ENCODE data around the gene SPDYC.
A peak's percentile ranks its signal among the peaks of the same experiment; 100 is the strongest.

Gene SPDYC

GRCh38 chr11:65129649-65130441 lies 40.2 kb upstream of the SPDYC start:
- no peaks in the 10 kb centered on the region for H3K27me3 ChIP-seq (ENCODE audit: low read depth, low read length)
- no peaks in the 10 kb centered on the region for H3K9me3 ChIP-seq (ENCODE audit: control insufficient read depth in 1 of 2, low read length in 2 of 2)
- H3K4me1 ChIP-seq (ENCODE audit: control insufficient read depth in 1 of 2, insufficient read depth in 2 of 2, low read length in 2 of 2), result peaks cover 10 to 23% of the 10 kb centered on the region in 2 donors
- H3K36me3 ChIP-seq (ENCODE audit: control insufficient read depth in 1 of 2, insufficient read depth in 2 of 2, low read length in 2 of 2), result peaks cover 55 to 83% of the 10 kb centered on the region in 2 donors
- no peak overlapping the region for H3K27ac ChIP-seq (ENCODE audit: low read length)
- no peak overlapping the region for H3K4me3 ChIP-seq (ENCODE audit: low read depth in 1 of 2, low read length in 2 of 2)

- Histone ChIP-seq H3K27me3 (ENCODE audit: low read depth, low read length) (no peaks in the 10 kb centered on the region), H3K9me3 (ENCODE audit: control insufficient read depth in 1 of 2, low read length in 2 of 2) (no peaks in the 10 kb centered on the region), H3K4me1 (ENCODE audit: control insufficient read depth in 1 of 2, insufficient read depth in 2 of 2, low read length in 2 of 2) (peaks cover 16 to 29% of the 10 kb centered on the region in 2 donors), H3K4me3 (ENCODE audit: low read depth in 1 of 2, low read length in 2 of 2) (no peak overlapping the region), H3K36me3 (ENCODE audit: control insufficient read depth in 1 of 2, insufficient read depth in 2 of 2, low read length in 2 of 2) (peaks cover 48 to 73% of the 10 kb centered on the region in 2 donors), H3K27ac (ENCODE audit: low read length) (no peak overlapping the region)
Observed at GRCh38 chr11:65130631-65131416, 39.2 kb upstream of the SPDYC start.

GRCh38 chr11:65131417-65131776 lies 38.6 kb upstream of the SPDYC start:
- H3K36me3 ChIP-seq (ENCODE audit: control insufficient read depth in 1 of 2, insufficient read depth in 2 of 2, low read length in 2 of 2), result peaks cover 43 to 67% of the 10 kb centered on the region in 2 donors
- no peak overlapping the region for H3K4me3 ChIP-seq (ENCODE audit: low read depth in 1 of 2, low read length in 2 of 2)
- H3K27ac ChIP-seq (ENCODE audit: low read length), result no peak overlapping the region
- no peaks in the 10 kb centered on the region for H3K9me3 ChIP-seq (ENCODE audit: control insufficient read depth in 1 of 2, low read length in 2 of 2)
- peaks cover 16 to 34% of the 10 kb centered on the region in 2 donors for H3K4me1 ChIP-seq (ENCODE audit: control insufficient read depth in 1 of 2, insufficient read depth in 2 of 2, low read length in 2 of 2)
- H3K27me3 ChIP-seq (ENCODE audit: low read depth, low read length), result no peaks in the 10 kb centered on the region

DNA sequence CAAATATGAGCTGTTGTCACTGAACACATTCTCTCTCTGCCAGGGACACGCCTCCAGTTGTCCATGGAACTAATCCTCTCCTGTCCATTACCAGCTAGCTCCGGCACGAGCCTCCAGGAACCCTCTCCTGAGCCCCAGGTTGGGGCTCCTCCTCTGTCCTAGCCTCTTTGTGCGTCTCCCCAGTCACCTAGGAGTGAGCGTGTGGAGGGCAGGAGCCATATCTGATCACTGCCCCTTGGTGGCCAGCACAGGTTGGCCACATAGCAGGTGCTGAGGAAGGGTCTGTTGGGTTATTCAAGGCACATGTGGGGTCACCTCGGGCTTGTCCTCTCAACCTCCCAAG lies 38.2 kb upstream of the SPDYC start:
- H3K27ac ChIP-seq (ENCODE audit: low read length), result no peak overlapping the region
- H3K27me3 ChIP-seq (ENCODE audit: low read depth, low read length), result no peaks in the 10 kb centered on the region
- H3K36me3 ChIP-seq (ENCODE audit: control insufficient read depth in 1 of 2, insufficient read depth in 2 of 2, low read length in 2 of 2), result peaks cover 38 to 63% of the 10 kb centered on the region in 2 donors

DNA sequence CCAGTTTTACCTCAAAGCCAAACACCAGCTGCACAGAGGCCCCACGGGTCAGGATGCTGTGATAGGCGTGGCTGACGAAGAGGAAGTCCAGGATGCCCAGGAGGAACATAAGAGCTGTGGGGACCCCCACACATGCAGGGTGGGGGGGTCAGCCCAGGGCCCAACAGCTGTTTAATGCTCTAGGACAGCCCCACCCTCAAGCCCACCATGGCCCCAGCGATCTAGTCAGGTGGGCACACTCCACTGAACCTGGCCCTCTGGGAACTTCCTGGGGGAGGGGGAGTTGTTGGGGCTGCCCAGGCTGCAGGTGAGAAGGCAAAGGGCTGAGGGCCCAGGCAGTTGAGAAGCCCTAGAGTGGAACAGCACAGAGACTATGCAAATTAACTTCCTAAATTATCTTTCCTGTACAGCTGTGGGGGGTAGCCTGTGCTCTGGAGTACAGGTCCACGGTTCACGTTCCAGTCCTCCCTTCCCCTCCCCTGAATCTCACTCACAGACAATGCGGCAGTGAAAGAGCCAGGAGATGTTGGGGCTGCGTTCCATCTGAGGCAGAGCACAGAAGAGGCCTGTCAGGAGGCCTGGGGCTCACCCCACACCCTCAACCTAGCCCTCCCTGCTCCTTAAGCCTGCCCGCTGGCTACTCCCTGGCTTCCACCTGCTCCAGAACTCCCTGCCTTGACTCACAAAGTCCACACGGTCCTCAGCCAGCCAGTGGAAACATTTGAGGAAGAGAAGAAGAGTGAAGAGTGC lies 37.6 kb upstream of the SPDYC start:
- Histone ChIP-seq H3K36me3 (ENCODE audit: control insufficient read depth in 1 of 2, insufficient read depth in 2 of 2, low read length in 2 of 2) (peaks cover 37 to 57% of the 10 kb centered on the region in 2 donors), H3K27ac (ENCODE audit: low read length) (peak overlapping the region; percentile 100)

More for the DNA sequence above, 38.2 kb upstream of the SPDYC start:
- Histone ChIP-seq H3K4me3 (ENCODE audit: low read depth in 1 of 2, low read length in 2 of 2) (no peak overlapping the region), H3K9me3 (ENCODE audit: control insufficient read depth in 1 of 2, low read length in 2 of 2) (no peaks in the 10 kb centered on the region), H3K4me1 (ENCODE audit: control insufficient read depth in 1 of 2, insufficient read depth in 2 of 2, low read length in 2 of 2) (peaks cover 16 to 34% of the 10 kb centered on the region in 2 donors)

GRCh38 chr11:65132988-65133700 lies 36.9 kb upstream of the SPDYC start:
- no peaks in the 10 kb centered on the region for H3K27me3 ChIP-seq (ENCODE audit: low read depth, low read length)
- H3K4me3 ChIP-seq (ENCODE audit: low read depth in 1 of 2, low read length in 2 of 2), result peak overlapping the region; percentile 86 to 91
- no peaks in the 10 kb centered on the region for H3K9me3 ChIP-seq (ENCODE audit: control insufficient read depth in 1 of 2, low read length in 2 of 2)
- H3K27ac ChIP-seq (ENCODE audit: low read length), result peak overlapping the region; percentile 100
- peaks cover 32 to 50% of the 10 kb centered on the region in 2 donors for H3K36me3 ChIP-seq (ENCODE audit: control insufficient read depth in 1 of 2, insufficient read depth in 2 of 2, low read length in 2 of 2)
- peaks cover 16 to 34% of the 10 kb centered on the region in 2 donors for H3K4me1 ChIP-seq (ENCODE audit: control insufficient read depth in 1 of 2, insufficient read depth in 2 of 2, low read length in 2 of 2)

More for the DNA sequence above, 37.6 kb upstream of the SPDYC start:
- no peaks in the 10 kb centered on the region for H3K27me3 ChIP-seq (ENCODE audit: low read depth, low read length)
- H3K9me3 ChIP-seq (ENCODE audit: control insufficient read depth in 1 of 2, low read length in 2 of 2), result no peaks in the 10 kb centered on the region
- peaks cover 16 to 34% of the 10 kb centered on the region in 2 donors for H3K4me1 ChIP-seq (ENCODE audit: control insufficient read depth in 1 of 2, insufficient read depth in 2 of 2, low read length in 2 of 2)
- peak overlapping the region; percentile 86 to 91 for H3K4me3 ChIP-seq (ENCODE audit: low read depth in 1 of 2, low read length in 2 of 2)

- H3K9me3 ChIP-seq (ENCODE audit: control insufficient read depth in 1 of 2, low read length in 2 of 2), result no peaks in the 10 kb centered on the region
Observed at GRCh38 chr11:65133724-65134123, 36.3 kb upstream of the SPDYC start.

GRCh38 chr11:65134240-65134951 lies 35.6 kb upstream of the SPDYC start, which contains the start of gene SYVN1:
Gene SYVN1, minus strand, starts transcription at chr11:65134519. Its CDS starts 918 bp downstream, at chr11:65133601.
- Histone ChIP-seq H3K9me3 (ENCODE audit: control insufficient read depth in 1 of 2, low read length in 2 of 2) (no peaks in the 10 kb centered on the region), H3K4me3 (ENCODE audit: low read depth in 1 of 2, low read length in 2 of 2) (peak within 1 kb of the TSS; percentile 86 to 91), H3K27ac (ENCODE audit: low read length) (peak within 1 kb of the TSS; percentile 100), H3K36me3 (ENCODE audit: control insufficient read depth in 1 of 2, insufficient read depth in 2 of 2, low read length in 2 of 2) (peaks cover 21 to 37% of the 10 kb centered on the region in 2 donors), H3K4me1 (ENCODE audit: control insufficient read depth in 1 of 2, insufficient read depth in 2 of 2, low read length in 2 of 2) (peaks cover 16 to 34% of the 10 kb centered on the region in 2 donors), H3K27me3 (ENCODE audit: low read depth, low read length) (no peaks in the 10 kb centered on the region)

More at GRCh38 chr11:65133724-65134123, 36.3 kb upstream of the SPDYC start:
- peak overlapping the region; percentile 86 to 91 for H3K4me3 ChIP-seq (ENCODE audit: low read depth in 1 of 2, low read length in 2 of 2)
- H3K27ac ChIP-seq (ENCODE audit: low read length), result peak overlapping the region; percentile 100
- peaks cover 27 to 44% of the 10 kb centered on the region in 2 donors for H3K36me3 ChIP-seq (ENCODE audit: control insufficient read depth in 1 of 2, insufficient read depth in 2 of 2, low read length in 2 of 2)
- H3K27me3 ChIP-seq (ENCODE audit: low read depth, low read length), result no peaks in the 10 kb centered on the region
- peaks cover 16 to 34% of the 10 kb centered on the region in 2 donors for H3K4me1 ChIP-seq (ENCODE audit: control insufficient read depth in 1 of 2, insufficient read depth in 2 of 2, low read length in 2 of 2)

DNA sequence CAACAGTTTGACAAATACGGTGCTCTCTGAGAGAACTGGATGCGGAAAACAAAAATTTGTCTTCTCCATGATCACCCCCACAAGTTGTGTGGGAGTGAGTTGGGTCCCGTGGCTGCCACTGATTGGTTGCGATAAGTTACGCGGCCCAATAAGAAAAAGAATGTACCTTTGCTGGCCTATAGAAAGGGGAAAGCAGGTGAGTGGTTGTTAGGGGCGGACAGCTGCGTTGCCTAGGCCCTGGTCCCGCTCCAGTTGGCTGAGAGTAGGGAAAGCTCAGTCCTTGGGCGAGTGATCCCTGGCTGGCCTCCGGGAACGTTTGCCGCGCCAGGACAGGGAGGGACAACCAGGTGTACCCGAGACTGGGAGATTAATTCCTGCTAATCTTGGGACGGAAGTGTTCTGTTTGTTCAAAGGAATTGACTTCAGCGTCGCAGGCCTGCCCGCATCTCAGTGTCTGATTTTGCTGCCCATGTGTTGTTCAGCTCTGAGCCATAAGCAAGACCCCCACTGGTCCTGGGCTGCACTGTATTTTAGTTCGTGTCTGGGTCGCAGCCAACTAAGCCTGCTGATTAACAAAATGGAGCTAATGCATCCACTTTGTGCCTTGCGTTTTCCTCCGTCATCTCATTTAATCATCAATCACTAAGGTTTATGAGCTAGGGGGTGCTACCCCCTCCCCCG lies 34.9 kb upstream of the SPDYC start:
- Histone ChIP-seq H3K27ac (ENCODE audit: low read length) (peak overlapping the region; percentile 100), H3K9me3 (ENCODE audit: control insufficient read depth in 1 of 2, low read length in 2 of 2) (no peaks in the 10 kb centered on the region), H3K36me3 (ENCODE audit: control insufficient read depth in 1 of 2, insufficient read depth in 2 of 2, low read length in 2 of 2) (peaks cover 18 to 30% of the 10 kb centered on the region in 2 donors), H3K4me3 (ENCODE audit: low read depth in 1 of 2, low read length in 2 of 2) (peak overlapping the region; percentile 86 to 91), H3K4me1 (ENCODE audit: control insufficient read depth in 1 of 2, insufficient read depth in 2 of 2, low read length in 2 of 2) (peaks cover 16 to 34% of the 10 kb centered on the region in 2 donors), H3K27me3 (ENCODE audit: low read depth, low read length) (no peaks in the 10 kb centered on the region)
